MV-4-11 (cell line): ENCODE measurements around the gene WNT6.

Source experiments
- DNase-seq: peaks from one replicate; lab custom pipeline; 2025; lab: John Stamatoyannopoulos, UW

WNT6 gene

DNA sequence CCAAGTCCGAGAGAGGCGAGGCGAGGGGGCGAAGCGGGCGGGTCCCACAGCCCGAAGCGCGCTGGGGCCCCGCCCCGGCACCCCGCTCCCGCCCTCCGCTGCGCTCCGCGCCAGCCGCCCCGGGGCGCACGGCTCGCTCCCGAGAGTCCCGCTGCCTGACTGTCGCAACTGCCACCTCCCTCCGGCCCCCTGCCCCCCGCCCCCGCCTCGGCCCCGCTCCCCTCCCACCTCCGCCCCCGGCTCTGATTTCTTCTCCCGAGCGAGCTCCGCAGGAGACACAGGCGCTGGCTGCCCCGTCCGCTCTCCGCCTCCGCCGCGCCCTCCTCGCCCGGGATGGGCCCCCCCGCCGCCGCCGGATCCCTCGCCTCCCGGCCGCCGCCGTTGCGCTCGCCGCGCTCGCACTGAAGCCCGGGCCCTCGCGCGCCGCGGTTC is at the start of gene WNT6:
Gene WNT6 (plus strand): TSS at position 250 of the 432 bp plus-strand sequence. CDS start 233 bp downstream, outside the sequence.
- no peak for DNase-seq

DNA sequence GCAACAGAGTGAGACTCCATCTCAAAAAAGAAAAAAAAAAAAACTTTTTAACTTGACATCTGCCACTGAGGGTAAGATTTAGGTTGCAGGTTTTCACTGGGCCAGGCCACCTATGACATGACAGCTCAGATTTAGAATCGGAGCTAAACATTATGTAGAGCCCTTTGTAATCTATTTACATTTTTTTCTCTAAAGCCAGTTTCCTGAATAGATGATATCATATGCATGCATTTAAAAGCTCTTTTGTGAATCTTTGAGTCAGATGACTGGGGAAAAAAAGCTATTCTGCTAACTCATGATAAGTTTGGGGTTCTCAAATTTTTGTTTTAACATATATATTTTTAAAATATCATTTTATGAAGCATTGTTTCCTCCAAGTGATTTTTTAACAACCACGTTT is 49.3 kb upstream of the WNT6 start:
- no peak for DNase-seq

DNA sequence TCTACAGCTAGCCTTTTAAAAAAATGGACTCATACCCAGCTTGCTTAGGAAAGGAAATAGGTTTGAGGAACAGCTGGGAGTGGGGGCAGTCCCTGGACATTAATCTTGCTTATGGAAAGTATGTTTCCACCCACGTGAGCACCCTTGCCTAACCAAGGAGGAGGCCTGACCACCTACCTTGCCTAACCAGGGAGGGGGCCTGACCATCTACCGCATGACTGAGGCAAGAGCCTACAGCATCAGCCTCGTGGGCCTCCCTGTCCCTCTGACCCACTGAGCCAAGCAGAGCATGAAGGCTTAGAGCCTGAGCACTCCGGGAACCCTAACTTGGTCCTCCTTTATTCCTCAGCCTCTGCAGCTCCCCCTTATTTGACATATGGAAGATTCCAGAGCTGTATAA is 48.2 kb upstream of the WNT6 start:
- peak; percentile 13 for DNase-seq

DNA sequence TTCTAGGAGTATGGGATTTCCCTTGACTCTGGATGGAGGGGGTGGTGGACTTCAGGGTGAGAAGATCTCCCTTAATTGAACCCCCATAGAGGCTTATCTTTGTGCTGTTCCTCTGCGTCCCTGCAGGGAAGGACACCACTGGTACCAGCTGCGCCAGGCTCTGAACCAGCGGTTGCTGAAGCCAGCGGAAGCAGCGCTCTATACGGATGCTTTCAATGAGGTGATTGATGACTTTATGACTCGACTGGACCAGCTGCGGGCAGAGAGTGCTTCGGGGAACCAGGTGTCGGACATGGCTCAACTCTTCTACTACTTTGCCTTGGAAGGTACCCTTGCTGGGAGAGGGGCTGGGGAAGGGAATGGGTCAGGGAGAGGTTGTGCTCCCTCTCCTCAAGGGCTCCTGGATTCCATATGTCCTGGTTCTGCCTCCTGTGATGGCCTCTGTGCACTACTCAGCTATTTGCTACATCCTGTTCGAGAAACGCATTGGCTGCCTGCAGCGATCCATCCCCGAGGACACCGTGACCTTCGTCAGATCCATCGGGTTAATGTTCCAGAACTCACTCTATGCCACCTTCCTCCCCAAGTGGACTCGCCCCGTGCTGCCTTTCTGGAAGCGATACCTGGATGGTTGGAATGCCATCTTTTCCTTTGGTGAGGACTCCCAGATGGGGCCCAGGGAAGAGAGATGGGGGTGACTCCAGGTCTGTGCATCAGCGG is 47.3 kb upstream of the WNT6 start:
- DNase-seq = no peak

DNA sequence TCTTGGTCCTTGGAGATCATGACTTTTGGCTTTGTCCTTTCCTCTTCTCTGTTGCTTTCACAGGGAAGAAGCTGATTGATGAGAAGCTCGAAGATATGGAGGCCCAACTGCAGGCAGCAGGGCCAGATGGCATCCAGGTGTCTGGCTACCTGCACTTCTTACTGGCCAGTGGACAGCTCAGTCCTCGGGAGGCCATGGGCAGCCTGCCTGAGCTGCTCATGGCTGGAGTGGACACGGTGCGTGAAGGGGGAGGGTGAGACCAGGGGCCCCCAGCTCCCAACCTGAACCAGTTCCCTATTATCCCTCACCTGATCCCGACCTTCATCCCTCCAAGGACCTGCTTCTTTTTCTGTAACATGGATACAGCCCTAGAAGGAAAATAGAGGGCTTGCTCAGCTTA is 46.7 kb upstream of the WNT6 start:
- DNase-seq = no peak

DNA sequence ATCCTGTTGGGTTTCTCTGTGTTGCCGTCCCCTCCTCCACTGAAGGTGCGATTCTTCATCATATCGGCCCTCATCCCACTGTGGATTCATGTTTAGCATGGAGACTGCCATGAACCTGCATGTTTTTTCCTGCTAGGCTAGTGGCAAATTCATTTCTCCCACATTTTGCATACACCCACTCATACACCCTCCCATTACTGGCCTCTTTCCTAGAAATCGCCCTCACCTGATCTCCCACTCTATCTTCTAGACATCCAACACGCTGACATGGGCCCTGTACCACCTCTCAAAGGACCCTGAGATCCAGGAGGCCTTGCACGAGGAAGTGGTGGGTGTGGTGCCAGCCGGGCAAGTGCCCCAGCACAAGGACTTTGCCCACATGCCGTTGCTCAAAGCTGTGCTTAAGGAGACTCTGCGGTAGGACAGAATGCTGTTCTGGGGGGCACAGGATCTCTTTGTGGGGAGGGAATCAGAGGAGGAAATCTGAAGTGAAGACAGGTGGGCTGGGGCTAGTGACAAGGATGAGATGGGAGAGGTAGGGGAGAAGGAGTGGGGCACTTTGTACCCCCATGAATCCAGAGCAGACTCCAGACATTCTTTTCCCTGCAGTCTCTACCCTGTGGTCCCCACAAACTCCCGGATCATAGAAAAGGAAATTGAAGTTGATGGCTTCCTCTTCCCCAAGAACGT is 45.7 kb upstream of the WNT6 start:
- DNase-seq = no peak

DNA sequence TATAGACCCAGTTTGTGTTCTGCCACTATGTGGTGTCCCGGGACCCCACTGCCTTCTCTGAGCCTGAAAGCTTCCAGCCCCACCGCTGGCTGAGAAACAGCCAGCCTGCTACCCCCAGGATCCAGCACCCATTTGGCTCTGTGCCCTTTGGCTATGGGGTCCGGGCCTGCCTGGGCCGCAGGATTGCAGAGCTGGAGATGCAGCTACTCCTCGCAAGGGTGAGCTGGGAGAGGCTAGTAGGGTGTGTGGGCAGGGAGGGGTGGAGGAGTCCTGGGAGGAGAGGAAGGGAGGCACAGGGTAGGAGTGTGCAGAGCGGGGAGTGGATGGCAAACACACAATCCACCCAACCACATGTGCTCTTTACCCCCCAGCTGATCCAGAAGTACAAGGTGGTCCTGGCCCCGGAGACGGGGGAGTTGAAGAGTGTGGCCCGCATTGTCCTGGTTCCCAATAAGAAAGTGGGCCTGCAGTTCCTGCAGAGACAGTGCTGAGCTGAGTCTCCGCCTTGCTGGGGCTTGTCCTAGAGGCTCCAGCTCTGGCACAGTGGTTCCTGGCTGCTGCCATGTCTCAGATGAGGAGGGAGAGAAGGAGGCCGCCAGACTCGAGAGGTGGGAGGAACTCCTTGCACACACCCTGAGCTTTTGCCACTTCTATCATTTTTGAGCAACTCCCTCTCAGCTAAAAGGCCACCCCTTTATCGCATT is 44.9 kb upstream of the WNT6 start:
- no peak for DNase-seq

DNA sequence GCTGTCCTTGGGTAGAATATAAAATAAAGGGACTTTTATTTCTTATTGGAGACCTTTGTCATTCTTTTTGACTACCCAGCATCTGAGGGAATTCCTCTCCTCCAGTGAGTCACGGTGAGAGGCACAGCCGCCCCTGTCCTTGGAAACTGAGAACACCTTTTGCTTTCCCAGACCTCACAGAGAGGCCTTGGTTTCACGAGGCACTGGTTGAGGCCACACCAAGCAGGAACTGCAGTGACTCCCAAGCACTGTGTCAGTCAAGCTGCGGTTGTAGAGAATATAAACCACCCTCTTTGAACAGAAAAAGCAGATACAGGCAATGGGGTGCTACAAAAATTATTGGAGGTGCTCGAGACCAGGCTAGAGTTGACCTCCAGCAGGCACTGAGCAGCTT is 44.4 kb upstream of the WNT6 start:
- no peak for DNase-seq

DNA sequence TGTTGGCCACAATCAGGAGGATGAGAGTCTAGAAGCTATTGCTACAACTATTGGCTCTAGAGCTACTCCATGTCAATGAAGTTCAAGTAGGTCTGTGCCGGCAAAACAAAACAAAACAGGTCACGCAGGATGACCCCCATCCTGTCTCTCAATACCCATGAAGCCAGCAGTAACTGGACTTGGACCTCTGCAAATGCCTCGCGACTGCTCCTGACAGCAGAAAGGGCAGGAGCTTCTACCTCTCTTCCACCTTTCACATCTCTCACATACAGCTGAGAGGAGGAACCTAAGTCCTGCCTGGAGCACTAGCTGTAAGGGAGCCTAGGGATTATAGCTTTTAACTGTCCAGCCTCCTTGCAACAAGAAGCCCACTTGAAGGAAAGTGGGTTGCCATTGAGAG is 44.0 kb upstream of the WNT6 start:
- no peak for DNase-seq

DNA sequence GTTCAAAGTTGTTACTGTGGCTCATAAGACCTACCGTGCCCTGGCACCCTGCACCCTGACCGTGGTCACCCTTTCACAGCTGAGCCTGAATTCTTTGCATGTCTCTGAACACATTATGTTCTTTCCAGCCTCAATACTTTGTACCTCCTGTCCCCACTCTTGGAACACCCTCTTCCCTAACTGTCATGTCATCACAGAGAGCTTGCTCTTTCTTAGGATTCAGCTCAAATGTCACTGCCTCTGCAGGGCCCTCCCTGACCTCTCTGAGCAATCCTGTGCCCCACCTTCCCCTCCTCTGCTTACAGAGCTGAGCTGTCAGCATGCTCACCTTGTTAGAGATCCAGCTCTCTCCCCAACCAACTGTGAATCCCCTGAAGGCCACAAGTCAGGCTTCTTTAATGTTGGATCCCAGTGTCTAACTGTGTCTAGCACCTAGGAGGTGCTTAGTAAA is 43.0 kb upstream of the WNT6 start:
- DNase-seq = no peak

DNA sequence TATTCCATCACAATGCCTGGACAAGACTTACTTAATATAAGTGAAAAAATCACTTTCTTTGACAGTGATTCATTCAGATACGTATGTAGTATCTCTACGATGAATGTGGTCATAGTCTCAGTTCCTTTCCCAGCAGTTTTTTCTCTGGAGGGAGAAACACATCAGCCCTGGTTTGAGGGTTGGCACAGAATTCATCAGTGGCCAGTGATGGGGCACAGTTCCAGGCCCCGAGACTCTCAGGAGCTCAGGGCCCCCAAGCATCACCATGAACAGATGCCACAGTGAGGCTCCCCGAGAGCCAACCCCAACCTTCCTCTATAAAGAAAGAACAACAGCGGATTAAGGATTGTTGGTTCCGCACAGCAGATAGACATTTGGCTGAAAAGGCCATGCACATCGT is 40.5 kb upstream of the WNT6 start:
- peak; percentile 54 for DNase-seq

DNA sequence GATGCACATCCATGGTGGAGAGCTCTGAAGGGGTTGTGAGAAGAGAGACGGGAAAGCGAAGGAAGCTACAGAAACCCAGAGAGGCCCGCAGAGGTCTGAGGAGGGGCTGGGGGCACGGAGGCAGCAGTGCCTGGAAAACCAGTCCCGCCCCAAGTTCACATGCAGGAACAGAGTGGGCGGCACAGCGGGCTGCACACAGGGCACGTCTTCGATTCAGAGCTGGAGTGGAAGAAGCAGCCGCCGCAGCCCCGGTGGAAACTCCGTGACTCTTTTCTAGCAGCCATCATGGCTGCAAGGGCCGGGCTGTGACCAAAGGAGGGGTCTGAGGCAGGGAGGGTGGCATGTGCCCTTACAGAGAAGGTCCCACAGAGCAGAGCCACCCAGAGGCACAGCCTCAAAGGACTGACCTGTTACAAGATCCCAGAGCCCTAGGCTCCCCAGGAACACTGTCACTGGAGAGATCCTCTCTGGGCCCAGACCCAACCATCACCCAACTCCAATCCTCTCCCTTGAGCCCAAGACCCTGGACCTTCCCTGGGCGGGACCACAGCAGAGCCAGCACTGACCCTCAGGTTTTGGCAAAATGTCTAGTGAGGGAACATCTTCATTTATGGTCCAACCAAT is 38.7 kb upstream of the WNT6 start:
- DNase-seq = no peak

DNA sequence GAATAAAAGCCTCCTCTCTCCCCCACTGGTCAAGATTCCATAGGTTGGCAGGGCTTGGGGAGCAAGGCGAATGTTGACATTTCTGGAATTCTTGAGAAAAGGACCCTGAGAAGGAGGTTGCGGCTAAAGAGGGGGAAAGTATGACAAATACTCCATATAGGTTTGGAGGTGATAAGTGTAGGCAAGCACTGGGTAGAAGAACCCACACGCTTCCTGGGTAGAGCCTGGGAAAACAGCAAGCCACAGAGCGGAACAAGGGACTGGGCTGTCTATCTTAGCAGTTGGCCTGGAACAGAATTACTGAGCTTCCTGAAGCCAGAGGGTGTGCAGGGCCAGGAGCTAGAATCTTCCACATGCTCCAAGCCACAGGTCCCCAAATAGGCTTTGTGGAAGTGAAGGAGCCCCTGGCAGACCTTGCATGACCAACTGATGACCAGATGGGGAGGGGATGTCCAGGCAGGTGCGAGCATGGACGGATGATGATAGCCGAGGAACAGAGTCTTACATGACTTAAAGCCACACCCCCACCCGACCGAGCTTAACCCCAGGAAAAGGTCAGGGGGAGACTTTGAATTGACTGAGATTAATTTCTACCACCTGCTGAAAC is 37.9 kb upstream of the WNT6 start:
- no peak for DNase-seq

DNA sequence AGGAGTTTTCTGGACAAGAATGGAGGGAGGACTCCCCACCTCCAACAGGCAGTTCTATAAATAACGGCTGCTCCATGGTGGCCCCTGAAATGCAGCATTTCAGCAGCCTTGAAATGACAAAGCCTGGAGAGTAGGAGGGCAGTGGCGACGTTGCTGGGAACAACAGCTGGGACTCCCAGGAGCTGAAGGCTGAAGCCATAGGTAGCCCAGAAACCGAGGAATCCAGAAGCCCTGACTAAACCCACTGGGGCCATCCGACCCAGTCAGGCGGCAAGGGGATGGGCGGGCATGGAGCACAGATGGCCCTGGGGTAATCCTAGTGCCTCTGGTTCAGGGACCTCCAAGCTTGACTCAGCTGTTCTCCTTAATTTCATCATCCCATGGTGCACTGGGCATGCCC is 37.0 kb upstream of the WNT6 start:
- DNase-seq = no peak

DNA sequence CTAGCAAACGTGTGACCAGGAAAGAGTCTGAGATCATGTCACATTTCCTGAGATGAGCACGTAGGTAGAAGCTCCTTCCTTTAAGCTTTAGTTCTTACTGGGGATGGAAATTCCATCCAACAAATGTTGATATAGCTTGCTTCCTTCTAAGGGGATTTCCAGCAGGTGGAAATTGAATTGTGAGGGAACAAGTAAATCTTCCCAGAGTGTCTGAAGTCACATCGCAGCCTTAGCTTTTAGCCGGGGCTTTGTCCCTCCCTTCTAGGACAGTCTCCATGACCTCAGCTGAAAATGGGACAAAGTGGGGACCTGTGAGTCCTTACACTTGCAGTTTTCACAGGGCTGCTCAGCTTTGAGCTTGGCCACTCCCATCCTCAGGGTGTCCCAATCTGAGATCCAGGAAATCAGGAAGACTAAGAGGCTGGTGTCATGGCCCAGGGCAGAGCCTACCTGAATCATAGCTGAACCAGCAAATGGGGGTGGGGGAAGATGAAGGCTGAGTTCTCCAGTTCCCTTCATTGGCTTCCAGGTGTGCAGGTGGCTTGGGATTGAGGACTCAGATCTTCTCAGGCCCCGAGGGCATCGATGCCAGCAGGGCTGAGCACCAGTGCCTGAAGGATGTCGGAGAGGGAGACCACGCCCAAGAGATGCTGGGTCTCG is 36.3 kb upstream of the WNT6 start:
- DNase-seq = no peak

DNA sequence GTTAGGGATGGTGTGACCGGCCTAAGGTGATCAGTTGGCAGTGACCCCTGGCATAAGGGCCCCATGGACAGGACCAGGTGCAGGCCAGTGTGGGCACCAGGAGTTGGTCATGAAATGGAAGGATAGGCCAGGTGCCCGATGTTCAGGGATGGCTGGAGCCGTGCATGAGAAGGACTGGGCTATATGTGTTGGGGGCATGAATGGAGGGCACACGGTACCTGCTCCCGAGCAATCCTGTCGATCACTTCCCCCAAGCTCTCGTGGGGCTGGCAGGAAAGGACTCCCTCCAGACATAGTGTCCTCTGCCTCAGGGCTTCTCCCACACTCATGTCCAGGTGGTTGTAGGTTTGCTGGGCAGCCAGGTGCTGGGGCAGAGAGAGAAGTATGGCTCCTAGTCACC is 35.6 kb upstream of the WNT6 start:
- no peak for DNase-seq

DNA sequence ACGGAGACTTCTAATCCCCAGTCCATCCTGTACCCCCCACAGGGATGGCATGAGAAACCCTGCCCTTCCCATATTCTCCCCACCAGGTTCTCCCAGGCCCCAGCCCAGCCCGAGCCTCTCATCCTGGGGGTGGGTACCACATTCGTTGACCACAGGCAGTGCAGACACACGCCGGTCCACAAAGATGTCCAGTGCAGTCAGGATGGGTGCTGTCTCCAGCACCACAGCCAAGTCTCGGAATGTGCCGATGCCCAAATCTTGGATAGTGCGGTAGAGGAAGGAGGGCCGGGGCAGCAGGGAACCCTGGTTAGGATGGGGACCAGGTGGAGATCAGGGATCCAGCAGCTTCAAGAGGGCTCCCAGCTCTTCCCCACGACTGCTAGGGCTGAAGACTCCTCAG is 32.8 kb upstream of the WNT6 start:
- DNase-seq = no peak

DNA sequence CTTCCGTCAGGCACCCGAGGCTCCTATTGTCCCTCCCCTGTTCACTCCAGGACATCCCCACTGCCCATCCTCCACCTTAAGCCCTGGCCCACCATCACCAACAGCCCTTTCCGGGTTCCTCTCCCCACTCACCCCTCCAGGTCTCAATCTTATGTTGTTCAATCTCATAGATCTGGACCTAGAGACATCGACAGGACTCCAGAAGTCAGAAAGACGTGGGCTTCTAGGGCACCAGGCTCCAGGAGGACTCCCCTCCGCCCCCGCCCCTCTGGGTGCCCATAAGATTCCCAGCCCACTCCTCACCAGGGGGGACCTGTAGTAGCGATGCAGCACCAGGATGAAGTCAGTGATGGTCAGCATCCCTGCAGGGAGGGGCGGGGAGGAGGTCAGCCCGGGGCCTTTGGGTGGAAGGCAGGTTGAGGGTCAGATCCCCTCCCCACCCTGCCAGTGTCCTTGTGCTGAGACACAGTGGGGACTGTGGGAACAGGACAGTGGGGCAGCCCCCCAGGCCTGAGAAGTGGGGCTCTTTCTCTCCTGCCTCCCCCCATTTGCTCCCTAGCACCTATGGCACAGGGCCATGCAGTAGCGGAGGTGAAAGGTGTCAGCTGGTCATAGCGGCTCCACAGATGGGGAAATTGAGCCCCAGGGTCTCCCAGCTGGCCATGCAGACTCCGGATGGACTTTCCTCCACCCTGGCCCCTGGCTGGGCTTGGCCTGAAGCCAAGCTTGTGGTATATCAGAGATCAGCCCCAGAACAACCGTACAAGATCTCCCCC is 31.7 kb upstream of the WNT6 start:
- DNase-seq = no peak

DNA sequence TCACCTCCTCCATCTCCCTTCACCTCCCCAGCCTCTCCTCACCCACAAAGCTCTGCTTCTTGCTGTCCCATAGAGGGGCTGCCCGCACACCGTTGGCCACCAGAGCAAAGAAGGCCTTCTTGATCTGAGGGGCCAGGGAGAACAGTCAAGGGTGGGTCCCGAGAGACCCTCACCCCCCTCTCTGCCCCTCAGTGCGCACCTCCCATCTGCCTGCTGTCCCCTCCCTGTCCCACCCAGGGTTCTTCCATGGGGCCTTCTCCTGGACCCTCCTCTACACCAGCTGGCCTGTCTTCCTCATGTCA is 31.2 kb upstream of the WNT6 start:
- no peak for DNase-seq

DNA sequence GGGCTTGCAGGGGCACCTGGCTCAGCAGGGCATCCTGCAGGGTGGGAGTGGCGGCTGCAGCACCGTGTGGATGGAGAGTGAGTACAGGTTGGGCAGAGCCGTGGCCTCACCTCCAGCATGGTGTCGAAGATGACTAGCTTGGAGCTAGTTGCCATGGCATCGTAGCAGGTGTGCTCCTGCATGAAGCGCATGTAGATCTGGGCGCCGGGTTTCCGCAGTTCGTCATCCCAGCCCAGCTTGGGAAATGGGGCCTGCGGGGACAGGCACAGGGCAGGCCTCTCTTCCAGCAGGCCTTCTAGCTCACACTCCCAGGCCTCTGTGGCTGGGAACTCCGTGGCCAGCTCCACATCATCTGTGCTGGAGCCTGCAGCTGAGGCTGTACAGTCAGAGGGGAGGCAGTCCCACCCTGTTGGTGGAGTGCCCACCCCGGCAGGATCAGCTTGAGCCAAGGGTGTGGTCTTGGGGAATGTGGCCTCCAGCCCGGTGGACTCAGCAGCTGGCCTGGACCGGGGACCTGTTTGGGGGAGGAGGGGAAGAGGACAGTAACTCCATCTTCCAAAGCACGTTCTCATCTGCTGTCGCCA is 29.6 kb upstream of the WNT6 start:
- no peak for DNase-seq
